ENCODE data around the gene KLC4.

The KLC4 gene

DNA sequence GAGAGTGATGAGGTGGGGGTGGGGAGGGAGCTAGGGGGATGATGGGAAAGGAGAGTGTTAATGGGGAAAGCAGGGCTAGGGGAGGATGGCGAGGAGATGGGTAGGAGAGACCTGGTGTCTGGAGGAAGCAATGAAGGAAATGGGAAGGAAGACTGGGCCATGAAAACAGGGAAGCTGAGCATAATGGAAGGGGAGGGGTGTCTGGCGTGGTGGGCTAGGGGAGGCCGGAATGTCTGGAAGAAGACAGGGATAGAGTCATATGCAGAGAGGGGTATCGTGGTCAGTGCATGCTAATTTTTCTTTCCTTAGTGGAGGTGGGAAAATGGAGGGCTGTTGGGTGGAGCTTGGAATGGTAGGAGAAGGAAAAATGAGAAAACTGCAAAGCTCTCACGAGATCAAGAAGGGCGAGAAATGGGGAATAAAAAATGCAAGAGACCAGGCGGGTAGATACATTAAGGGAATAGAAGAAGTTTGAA lies 45.0 kb upstream of the KLC4 start (continued):
- TF ChIP-seq TOX (CRISPR knock-in tag; IDR thresholded peaks at IDR 0.05; ENCODE audit: borderline replicate concordance) (no peak), RARB (CRISPR knock-in tag; IDR thresholded peaks at IDR 0.05) (no peak)

DNA sequence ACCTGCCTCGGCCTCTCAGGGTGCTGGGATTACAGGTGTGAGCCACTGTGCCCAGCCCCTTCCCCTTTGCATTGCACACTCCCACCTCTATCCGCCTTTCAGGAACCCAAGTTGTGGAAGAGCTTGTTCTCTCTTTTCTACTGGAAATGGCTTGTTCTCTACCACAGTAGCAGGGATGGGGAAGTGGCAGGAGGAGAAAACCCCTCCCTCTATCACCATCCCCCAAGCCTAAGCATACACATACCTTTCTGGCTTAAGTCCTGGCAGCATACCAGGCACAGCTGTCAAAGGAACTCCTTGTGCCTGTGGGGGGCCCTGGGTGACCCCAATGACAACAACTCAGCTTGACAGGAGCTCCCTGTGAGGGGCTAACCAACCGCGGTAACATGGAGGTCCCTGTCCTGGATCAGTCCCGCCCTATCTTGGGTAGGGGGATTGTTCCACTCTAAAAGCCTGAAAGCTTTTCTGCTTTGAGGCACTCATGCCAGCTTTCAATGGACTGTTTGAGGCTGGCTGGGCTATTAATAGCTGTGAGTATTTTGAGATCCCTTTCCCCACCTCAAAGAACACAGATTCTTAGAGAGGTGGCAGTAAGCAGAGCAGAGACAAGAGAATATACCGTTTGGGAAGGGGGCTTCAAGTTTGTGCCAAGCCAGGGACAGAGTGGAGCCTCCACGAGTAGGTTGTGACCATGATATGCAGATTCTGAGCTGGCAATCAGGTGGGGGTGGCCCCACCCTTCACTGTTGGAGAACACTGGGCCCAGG lies 43.1 kb upstream of the KLC4 start:
- no peak for ATAC-seq
- TF ChIP-seq ZFP30 (CRISPR knock-in tag; IDR thresholded peaks at IDR 0.05), result no peak
- TF ChIP-seq, protein P1, sequence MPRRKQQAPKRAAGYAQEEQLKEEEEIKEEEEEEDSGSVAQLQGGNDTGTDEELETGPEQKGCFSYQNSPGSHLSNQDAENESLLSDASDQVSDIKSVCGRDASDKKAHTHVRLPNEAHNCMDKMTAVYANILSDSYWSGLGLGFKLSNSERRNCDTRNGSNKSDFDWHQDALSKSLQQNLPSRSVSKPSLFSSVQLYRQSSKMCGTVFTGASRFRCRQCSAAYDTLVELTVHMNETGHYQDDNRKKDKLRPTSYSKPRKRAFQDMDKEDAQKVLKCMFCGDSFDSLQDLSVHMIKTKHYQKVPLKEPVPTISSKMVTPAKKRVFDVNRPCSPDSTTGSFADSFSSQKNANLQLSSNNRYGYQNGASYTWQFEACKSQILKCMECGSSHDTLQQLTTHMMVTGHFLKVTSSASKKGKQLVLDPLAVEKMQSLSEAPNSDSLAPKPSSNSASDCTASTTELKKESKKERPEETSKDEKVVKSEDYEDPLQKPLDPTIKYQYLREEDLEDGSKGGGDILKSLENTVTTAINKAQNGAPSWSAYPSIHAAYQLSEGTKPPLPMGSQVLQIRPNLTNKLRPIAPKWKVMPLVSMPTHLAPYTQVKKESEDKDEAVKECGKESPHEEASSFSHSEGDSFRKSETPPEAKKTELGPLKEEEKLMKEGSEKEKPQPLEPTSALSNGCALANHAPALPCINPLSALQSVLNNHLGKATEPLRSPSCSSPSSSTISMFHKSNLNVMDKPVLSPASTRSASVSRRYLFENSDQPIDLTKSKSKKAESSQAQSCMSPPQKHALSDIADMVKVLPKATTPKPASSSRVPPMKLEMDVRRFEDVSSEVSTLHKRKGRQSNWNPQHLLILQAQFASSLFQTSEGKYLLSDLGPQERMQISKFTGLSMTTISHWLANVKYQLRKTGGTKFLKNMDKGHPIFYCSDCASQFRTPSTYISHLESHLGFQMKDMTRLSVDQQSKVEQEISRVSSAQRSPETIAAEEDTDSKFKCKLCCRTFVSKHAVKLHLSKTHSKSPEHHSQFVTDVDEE (CRISPR knock-in tag; IDR thresholded peaks at IDR 0.05), result no peak
- TF ChIP-seq, protein P2, sequence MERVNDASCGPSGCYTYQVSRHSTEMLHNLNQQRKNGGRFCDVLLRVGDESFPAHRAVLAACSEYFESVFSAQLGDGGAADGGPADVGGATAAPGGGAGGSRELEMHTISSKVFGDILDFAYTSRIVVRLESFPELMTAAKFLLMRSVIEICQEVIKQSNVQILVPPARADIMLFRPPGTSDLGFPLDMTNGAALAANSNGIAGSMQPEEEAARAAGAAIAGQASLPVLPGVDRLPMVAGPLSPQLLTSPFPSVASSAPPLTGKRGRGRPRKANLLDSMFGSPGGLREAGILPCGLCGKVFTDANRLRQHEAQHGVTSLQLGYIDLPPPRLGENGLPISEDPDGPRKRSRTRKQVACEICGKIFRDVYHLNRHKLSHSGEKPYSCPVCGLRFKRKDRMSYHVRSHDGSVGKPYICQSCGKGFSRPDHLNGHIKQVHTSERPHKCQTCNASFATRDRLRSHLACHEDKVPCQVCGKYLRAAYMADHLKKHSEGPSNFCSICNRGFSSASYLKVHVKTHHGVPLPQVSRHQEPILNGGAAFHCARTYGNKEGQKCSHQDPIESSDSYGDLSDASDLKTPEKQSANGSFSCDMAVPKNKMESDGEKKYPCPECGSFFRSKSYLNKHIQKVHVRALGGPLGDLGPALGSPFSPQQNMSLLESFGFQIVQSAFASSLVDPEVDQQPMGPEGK (CRISPR knock-in tag; IDR thresholded peaks at IDR 0.05; ENCODE audit: borderline replicate concordance), result no peak
- TF ChIP-seq, protein P3, sequence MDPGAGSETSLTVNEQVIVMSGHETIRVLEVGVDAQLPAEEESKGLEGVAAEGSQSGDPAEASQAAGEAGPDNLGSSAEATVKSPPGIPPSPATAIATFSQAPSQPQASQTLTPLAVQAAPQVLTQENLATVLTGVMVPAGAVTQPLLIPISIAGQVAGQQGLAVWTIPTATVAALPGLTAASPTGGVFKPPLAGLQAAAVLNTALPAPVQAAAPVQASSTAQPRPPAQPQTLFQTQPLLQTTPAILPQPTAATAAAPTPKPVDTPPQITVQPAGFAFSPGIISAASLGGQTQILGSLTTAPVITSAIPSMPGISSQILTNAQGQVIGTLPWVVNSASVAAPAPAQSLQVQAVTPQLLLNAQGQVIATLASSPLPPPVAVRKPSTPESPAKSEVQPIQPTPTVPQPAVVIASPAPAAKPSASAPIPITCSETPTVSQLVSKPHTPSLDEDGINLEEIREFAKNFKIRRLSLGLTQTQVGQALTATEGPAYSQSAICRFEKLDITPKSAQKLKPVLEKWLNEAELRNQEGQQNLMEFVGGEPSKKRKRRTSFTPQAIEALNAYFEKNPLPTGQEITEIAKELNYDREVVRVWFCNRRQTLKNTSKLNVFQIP (CRISPR knock-in tag; IDR thresholded peaks at IDR 0.05; ENCODE audit: borderline replicate concordance, low read depth), result no peak
- TF ChIP-seq ZC3H10 (CRISPR knock-in tag; IDR thresholded peaks at IDR 0.05), result no peak
- TF ChIP-seq TCF4 (CRISPR knock-in tag; IDR thresholded peaks at IDR 0.05; ENCODE audit: borderline replicate concordance), result no peak
- TF ChIP-seq ARNTL (CRISPR knock-in tag; IDR thresholded peaks at IDR 0.05; ENCODE audit: borderline replicate concordance, low read depth), result no peak
- TF ChIP-seq ISL1 (CRISPR knock-in tag; IDR thresholded peaks at IDR 0.05), result no peak
- TF ChIP-seq CSDC2 (CRISPR knock-in tag; IDR thresholded peaks at IDR 0.05), result no peak
- TF ChIP-seq ESRRG (CRISPR knock-in tag; IDR thresholded peaks at IDR 0.05), result no peak
- TF ChIP-seq GLIS3 (CRISPR knock-in tag; IDR thresholded peaks at IDR 0.05), result no peak
- no peak for TF ChIP-seq ZNF8 (CRISPR knock-in tag; IDR thresholded peaks at IDR 0.05)
- no peak for TF ChIP-seq PPARA (CRISPR knock-in tag; IDR thresholded peaks at IDR 0.05; ENCODE audit: borderline replicate concordance)
- TF ChIP-seq, protein P4, sequence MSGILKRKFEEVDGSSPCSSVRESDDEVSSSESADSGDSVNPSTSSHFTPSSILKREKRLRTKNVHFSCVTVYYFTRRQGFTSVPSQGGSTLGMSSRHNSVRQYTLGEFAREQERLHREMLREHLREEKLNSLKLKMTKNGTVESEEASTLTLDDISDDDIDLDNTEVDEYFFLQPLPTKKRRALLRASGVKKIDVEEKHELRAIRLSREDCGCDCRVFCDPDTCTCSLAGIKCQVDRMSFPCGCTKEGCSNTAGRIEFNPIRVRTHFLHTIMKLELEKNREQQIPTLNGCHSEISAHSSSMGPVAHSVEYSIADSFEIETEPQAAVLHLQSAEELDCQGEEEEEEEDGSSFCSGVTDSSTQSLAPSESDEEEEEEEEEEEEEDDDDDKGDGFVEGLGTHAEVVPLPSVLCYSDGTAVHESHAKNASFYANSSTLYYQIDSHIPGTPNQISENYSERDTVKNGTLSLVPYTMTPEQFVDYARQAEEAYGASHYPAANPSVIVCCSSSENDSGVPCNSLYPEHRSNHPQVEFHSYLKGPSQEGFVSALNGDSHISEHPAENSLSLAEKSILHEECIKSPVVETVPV (CRISPR knock-in tag; IDR thresholded peaks at IDR 0.05), result no peak
- TF ChIP-seq SNAI2 (CRISPR knock-in tag; IDR thresholded peaks at IDR 0.05), result no peak
- no peak for TF ChIP-seq BACH2 (CRISPR knock-in tag; IDR thresholded peaks at IDR 0.05; ENCODE audit: borderline replicate concordance)
- TF ChIP-seq RARB (CRISPR knock-in tag; IDR thresholded peaks at IDR 0.05), result no peak

DNA sequence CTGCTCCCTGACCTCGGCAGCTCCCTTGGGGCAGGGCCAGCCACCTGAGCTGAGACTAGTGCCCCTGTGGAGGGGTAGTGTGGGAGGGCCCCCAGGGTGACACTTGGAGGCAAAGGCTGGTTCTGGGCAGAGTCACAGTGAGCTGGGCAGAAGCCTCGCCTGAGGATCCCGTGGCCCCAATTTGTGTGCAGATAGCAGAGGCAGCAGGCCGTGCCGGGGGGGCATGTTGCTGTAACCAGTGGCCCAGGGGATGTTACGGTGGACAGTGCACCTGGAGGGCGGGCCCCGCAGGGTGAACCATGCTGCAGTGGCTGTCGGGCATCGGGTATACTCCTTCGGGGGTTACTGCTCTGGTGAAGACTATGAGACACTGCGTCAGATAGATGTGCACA lies 42.5 kb upstream of the KLC4 start:
- ATAC-seq, result no peak
- TF ChIP-seq, protein P1 (CRISPR knock-in tag; IDR thresholded peaks at IDR 0.05), result no peak
- TF ChIP-seq BACH2 (CRISPR knock-in tag; IDR thresholded peaks at IDR 0.05; ENCODE audit: borderline replicate concordance), result no peak
- TF ChIP-seq ZNF70 (CRISPR knock-in tag; IDR thresholded peaks at IDR 0.05), result no peak
- no peak for TF ChIP-seq ZC3H10 (CRISPR knock-in tag; IDR thresholded peaks at IDR 0.05)
- TF ChIP-seq ZFP30 (CRISPR knock-in tag; IDR thresholded peaks at IDR 0.05), result no peak
- TF ChIP-seq ZNF8 (CRISPR knock-in tag; IDR thresholded peaks at IDR 0.05), result no peak
- TF ChIP-seq ARNTL (CRISPR knock-in tag; IDR thresholded peaks at IDR 0.05; ENCODE audit: borderline replicate concordance, low read depth), result no peak
- TF ChIP-seq ISL1 (CRISPR knock-in tag; IDR thresholded peaks at IDR 0.05), result no peak
- no peak for TF ChIP-seq ZFP3 (CRISPR knock-in tag; IDR thresholded peaks at IDR 0.05)
- TF ChIP-seq ZNF565 (CRISPR knock-in tag; conservative IDR thresholded peaks at IDR 0.05; ENCODE audit: low read depth), result no peak
- TF ChIP-seq TOX (CRISPR knock-in tag; IDR thresholded peaks at IDR 0.05; ENCODE audit: borderline replicate concordance), result no peak
- TF ChIP-seq CSDC2 (CRISPR knock-in tag; IDR thresholded peaks at IDR 0.05), result no peak
- TF ChIP-seq RARB (CRISPR knock-in tag; IDR thresholded peaks at IDR 0.05), result no peak
- TF ChIP-seq, protein P4 (CRISPR knock-in tag; IDR thresholded peaks at IDR 0.05), result no peak
- no peak for TF ChIP-seq SNAI2 (CRISPR knock-in tag; IDR thresholded peaks at IDR 0.05)
- TF ChIP-seq, protein P5, sequence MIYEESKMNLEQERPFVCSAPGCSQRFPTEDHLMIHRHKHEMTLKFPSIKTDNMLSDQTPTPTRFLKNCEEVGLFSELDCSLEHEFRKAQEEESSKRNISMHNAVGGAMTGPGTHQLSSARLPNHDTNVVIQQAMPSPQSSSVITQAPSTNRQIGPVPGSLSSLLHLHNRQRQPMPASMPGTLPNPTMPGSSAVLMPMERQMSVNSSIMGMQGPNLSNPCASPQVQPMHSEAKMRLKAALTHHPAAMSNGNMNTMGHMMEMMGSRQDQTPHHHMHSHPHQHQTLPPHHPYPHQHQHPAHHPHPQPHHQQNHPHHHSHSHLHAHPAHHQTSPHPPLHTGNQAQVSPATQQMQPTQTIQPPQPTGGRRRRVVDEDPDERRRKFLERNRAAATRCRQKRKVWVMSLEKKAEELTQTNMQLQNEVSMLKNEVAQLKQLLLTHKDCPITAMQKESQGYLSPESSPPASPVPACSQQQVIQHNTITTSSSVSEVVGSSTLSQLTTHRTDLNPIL (CRISPR knock-in tag; IDR thresholded peaks at IDR 0.05; ENCODE audit: low read depth), result no peak
- TF ChIP-seq ESRRG (CRISPR knock-in tag; IDR thresholded peaks at IDR 0.05), result no peak
- TF ChIP-seq GLIS3 (CRISPR knock-in tag; IDR thresholded peaks at IDR 0.05), result no peak
- no peak for TF ChIP-seq TCF4 (CRISPR knock-in tag; IDR thresholded peaks at IDR 0.05; ENCODE audit: borderline replicate concordance)
